Measurements from ENCODE around the gene CRYGA. TPM values are rescaled to one million over a fixed set of nuclear protein-coding genes. Genes with fewer than 3 reads are reported as not detected.
A peak's percentile ranks its signal among the peaks of the same experiment; 100 is the strongest.

The CRYGA gene
- total RNA-seq, 2 donors from 2014 or later: not detected

DNA sequence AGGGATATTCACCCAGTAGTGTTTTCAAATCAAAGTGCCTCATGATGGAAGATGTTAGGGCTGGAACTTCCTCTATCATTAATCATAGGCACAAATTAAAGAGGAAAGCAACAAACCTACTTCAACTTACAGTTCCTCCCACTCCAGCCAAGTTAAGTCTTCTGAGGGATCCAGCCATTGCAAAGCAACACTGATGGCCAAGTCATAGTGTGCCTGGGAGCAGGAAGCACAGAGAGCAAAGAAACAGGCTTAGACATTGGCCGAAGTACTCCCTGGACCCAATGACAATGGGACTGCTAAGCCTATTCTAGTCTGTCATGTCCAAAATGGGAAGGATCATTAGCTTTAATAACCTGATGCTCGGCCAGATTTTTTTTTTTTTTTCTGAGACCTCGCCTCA, 19.4 kb upstream of the CRYGA start:
- peaks cover 9% of the 10 kb centered on the region for H3K27me3 Mint-ChIP-seq

DNA sequence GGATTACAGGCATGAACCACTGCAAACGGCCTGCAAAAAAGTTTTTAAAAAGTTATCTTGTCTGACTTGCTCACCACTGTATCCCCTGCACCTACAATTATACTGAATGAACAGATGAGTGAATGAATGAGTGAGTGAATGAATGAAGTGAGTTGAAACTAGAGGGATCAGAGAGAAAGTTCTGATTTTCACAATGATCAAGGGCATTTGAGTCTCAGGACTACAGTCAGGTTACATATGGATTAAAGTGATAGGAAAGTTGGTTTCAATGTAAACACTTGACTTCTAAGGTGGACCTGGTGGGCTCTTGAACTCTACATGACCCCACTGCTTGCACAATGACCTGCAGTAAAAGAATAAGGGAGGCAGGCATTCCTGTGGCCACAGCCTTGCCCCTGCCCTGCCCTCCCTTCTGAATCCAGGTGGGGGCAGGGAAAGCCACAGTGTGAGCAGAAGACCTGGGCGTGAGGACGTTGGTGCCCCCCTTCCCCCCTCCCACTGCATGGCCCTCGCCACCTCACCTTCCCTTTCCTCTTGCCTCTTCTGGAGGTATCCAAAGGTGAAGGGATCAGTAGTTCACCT, 15.7 kb upstream of the CRYGA start:
- Mint-ChIP-seq H3K27ac (no peak overlapping the region), H3K27me3 (peaks cover 8% of the 10 kb centered on the region), H3K4me1 (no peaks in the 10 kb centered on the region), H3K4me3 (no peak overlapping the region), H3K36me3 (ENCODE audit: low read depth) (no peaks in the 10 kb centered on the region), H3K9me3 (no peaks in the 10 kb centered on the region)
- no peak for ATAC-seq (replicated peaks)

More for the DNA sequence above, 19.4 kb upstream of the CRYGA start:
- ATAC-seq (replicated peaks): no peak
- Mint-ChIP-seq H3K36me3 (ENCODE audit: low read depth) (no peaks in the 10 kb centered on the region), H3K9me3 (no peaks in the 10 kb centered on the region), H3K4me1 (no peaks in the 10 kb centered on the region), H3K4me3 (no peak overlapping the region), H3K27ac (no peak overlapping the region)

DNA sequence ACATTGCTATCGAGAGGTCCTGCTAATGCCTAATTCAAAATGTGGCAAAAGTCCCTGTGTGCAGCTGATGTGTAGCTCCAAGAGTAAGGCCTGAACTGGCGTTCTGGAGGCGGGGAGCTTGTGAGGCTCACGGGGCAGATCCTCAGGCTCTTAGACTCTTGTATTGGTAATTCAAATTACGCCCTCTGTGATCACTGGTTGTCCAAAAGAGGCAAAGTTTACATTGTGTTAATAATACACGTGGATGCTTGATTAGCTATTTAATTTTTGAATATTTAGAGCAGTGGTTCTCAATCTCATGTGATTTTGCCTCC, 12.4 kb upstream of the CRYGA start:
- H3K9me3 Mint-ChIP-seq: no peaks in the 10 kb centered on the region
- peaks cover 16% of the 10 kb centered on the region for H3K27me3 Mint-ChIP-seq
- no peaks in the 10 kb centered on the region for H3K36me3 Mint-ChIP-seq (ENCODE audit: low read depth)
- H3K27ac Mint-ChIP-seq: no peak overlapping the region
- H3K4me3 Mint-ChIP-seq: no peak overlapping the region
- no peak for ATAC-seq (replicated peaks)
- H3K4me1 Mint-ChIP-seq: no peaks in the 10 kb centered on the region

DNA sequence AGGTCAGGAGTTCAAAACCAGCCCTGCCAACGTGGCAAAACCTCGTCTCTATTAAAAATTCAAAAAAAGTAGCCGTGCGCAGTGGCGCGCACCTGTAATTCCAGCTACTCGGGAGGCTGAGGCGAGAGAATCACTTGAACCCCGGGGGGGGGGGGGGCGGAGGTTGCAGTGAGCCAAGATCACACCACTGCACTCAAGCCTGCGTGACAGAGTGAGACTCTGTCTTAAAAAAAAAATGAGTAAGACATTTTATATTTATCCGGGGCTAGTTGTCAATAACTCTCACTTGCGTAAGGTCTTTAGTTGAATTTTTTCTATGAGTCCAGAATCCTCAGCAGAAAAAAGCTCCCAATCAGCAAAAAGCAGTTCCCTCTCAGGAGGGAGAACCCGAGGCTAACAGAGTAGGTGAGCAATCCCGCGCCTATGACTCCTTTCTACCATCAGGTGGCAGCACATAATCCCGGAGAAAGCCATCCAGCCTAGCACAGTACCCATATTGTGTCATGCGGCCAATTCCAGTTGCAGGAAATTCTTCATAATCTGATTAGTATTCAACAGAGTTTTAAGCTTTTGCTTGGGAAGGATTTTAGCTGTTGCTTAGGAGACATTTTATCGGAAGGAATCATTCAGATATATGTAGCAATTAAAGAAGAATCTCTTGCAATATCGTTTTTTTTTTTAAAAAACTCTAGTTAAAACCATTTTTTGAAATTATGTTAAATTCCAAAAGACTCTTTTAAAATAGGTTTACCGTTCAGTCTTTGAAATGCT, 11.9 kb upstream of the CRYGA start:
- no peaks in the 10 kb centered on the region for H3K36me3 Mint-ChIP-seq (ENCODE audit: low read depth)
- H3K4me3 Mint-ChIP-seq: no peak overlapping the region
- H3K27me3 Mint-ChIP-seq: peaks cover 17% of the 10 kb centered on the region
- no peaks in the 10 kb centered on the region for H3K9me3 Mint-ChIP-seq
- peak; percentile 97 for ATAC-seq (replicated peaks)
- H3K4me1 Mint-ChIP-seq: no peaks in the 10 kb centered on the region
- no peak overlapping the region for H3K27ac Mint-ChIP-seq

DNA sequence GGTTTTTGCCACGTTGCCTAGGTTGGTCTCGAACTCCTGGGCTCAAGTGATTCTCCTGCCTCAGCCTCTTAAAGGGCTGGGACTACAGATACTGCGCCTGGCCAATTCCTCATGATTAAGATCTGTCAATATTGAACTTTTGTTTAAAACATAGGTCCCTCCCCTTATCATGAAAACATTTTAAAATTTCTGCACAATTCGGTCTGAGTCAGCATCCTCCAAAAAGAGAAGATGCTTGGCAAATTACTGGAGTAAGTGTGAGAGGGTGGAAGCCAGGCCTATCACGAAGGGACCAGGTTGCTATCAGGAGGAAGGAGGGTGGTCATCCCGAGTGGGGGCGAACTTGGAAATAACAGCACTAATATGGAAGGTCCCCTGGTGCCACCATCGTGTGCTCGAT, 10.8 kb upstream of the CRYGA start:
- no peak overlapping the region for H3K4me3 Mint-ChIP-seq
- H3K27me3 Mint-ChIP-seq: peaks cover 22% of the 10 kb centered on the region
- no peak overlapping the region for H3K27ac Mint-ChIP-seq
- no peaks in the 10 kb centered on the region for H3K4me1 Mint-ChIP-seq
- no peaks in the 10 kb centered on the region for H3K9me3 Mint-ChIP-seq
- no peaks in the 10 kb centered on the region for H3K36me3 Mint-ChIP-seq (ENCODE audit: low read depth)
- no peak for ATAC-seq (replicated peaks)

DNA sequence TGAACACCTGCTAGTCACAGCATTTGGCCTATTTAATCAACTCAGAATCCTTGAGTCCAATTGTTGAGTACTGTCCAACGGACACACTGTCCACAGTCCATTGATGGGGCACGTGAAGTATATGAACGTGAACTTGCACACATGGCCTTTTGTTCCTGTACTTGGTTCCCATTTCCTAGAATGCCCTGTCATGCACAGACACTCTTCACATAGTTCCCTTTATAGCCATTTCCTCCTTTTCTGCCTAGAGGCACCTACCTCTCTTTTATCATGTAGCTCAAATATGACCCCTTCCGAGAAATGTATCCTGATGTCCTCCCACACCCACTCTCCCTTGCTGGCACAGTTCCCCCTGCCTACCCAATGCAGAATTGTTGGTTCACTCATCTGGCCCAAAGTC, 8.7 kb upstream of the CRYGA start:
- H3K4me3 Mint-ChIP-seq: no peak overlapping the region
- no peaks in the 10 kb centered on the region for H3K9me3 Mint-ChIP-seq
- ATAC-seq (replicated peaks): no peak
- H3K27ac Mint-ChIP-seq: no peak overlapping the region
- H3K36me3 Mint-ChIP-seq (ENCODE audit: low read depth): no peaks in the 10 kb centered on the region
- H3K27me3 Mint-ChIP-seq: peaks cover 26% of the 10 kb centered on the region
- no peaks in the 10 kb centered on the region for H3K4me1 Mint-ChIP-seq

DNA sequence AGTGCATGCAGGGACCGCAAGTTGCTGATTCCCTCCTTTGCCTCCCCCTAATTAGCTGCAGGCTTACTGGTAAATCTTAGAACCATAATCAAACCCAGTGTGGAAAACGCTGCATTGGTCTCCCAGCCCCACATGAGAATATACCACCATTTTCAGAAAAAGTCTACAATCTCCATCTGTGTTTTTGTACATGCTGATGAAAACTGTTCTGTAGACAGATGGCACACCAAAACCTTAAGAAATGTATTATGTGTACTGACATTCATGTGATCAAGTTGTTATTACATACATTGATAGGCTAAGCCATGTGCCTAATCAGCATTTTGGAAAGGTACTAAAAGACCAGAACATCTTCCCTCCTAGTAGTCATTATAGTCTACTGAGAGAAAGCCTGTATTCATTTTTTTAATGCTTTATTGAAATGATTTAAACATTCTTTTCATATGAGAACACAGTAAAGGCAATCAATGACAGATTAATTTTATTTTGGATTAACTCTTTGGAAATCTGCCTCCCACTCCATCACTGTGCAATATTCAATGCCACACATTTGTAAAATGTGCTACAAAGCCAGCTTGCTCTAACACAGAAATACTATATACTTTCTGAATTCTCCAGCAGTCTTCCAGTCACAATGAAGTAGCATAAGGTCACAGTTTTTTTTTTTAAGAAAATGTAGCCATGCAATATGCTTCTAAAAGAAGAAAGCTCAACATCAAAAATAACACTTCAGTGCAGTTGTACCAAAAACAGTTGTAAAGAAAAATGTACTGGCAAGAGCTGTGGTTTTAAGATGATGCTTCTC, 1.8 kb upstream of the CRYGA start:
- ATAC-seq (replicated peaks): no peak
- no peaks in the 10 kb centered on the region for H3K9me3 Mint-ChIP-seq
- H3K27me3 Mint-ChIP-seq: peaks cover 20% of the 10 kb centered on the region
- H3K4me3 Mint-ChIP-seq: no peak overlapping the region
- H3K4me1 Mint-ChIP-seq: no peaks in the 10 kb centered on the region
- H3K27ac Mint-ChIP-seq: no peak overlapping the region
- H3K36me3 Mint-ChIP-seq (ENCODE audit: low read depth): no peaks in the 10 kb centered on the region

DNA sequence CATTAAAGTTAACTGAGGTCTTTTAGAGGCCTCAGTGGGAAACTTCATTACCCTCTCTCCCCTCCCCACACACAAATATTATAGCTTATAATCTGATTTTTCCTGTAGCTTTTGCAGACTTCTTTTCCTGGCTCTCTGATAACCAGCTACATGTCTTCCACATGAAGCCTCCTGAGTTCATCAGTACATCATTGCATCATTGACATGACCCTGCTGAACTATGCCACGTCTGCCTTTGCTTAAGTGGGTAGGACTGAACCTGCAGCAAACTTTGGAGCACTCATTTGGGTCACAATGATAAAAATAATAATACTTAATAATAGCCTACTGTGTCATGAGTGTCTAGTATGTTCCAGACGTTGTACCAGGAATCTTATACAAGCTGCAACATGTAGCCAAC, 7.0 kb downstream of the CRYGA start:
- Mint-ChIP-seq H3K4me3 (no peak overlapping the region), H3K4me1 (no peaks in the 10 kb centered on the region), H3K36me3 (ENCODE audit: low read depth) (no peaks in the 10 kb centered on the region), H3K27ac (no peak overlapping the region), H3K9me3 (no peaks in the 10 kb centered on the region), H3K27me3 (peaks cover 4% of the 10 kb centered on the region)
- ATAC-seq (replicated peaks): no peak

DNA sequence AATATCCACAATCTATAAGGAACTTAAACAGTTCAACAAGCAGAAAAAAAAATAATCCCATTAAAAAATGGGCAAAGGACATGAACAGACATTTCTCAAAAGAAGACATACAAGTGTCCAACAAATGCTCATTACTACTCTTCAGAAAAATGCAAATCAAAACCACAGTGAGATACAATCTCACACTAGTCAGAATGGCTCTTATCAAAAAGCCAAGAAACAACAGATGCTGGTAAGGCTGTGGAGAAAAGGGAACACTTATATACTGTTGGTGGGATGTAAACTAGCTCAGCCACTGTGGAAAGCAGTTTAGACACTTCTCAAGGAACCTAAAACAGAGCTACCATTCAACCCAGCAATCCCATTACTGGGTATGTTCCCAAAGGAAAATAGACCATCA, 10.2 kb downstream of the CRYGA start:
- Mint-ChIP-seq H3K27me3 (no peaks in the 10 kb centered on the region), H3K27ac (no peak overlapping the region), H3K36me3 (ENCODE audit: low read depth) (no peaks in the 10 kb centered on the region), H3K9me3 (peaks cover 4% of the 10 kb centered on the region), H3K4me1 (no peaks in the 10 kb centered on the region), H3K4me3 (no peak overlapping the region)
- ATAC-seq (replicated peaks): no peak

DNA sequence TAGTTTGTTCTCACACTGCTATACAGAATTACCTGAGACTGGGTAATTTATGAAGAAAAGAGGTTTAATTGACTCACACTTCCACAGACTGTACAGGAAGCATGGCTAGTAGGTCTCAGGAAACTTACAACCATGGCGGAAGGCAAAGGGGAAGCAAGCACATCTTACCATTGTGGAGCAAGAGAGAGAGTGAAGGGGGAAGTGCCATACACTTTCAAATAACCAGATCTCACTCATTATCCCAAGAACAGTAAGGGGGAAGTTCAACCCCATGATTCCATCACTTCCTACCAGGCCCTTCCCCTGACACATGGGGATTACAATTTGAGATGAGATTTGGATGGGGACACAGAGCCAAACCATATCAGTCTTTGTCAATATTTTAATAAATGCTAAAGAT, 12.4 kb downstream of the CRYGA start:
- peaks cover 4% of the 10 kb centered on the region for H3K27me3 Mint-ChIP-seq
- H3K9me3 Mint-ChIP-seq: peaks cover 4% of the 10 kb centered on the region
- no peak for ATAC-seq (replicated peaks)
- H3K27ac Mint-ChIP-seq: no peak overlapping the region
- H3K36me3 Mint-ChIP-seq (ENCODE audit: low read depth): no peaks in the 10 kb centered on the region
- no peaks in the 10 kb centered on the region for H3K4me1 Mint-ChIP-seq
- H3K4me3 Mint-ChIP-seq: no peak overlapping the region

DNA sequence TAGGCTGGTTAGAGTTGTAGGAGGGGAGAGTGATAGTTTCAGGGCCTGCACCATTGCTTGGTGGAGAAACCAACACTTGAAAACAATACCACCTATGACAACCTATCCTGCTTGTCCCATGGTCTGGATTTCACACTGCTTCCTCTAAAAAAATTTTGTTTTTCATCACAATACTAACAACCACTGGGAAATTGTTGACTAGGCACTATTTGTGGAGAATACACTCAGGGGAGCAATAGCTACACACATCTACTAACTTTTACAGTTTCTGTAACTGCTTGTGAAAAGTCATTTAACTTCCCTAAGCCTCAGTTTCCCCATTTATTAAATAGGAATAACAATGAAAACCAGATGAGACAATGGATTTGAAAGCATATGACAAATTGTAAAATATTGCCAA, 13.3 kb downstream of the CRYGA start:
- ATAC-seq (replicated peaks): no peak
- Mint-ChIP-seq H3K36me3 (ENCODE audit: low read depth) (no peaks in the 10 kb centered on the region), H3K9me3 (peaks cover 4% of the 10 kb centered on the region), H3K4me3 (no peak overlapping the region), H3K4me1 (no peaks in the 10 kb centered on the region), H3K27me3 (peaks cover 4% of the 10 kb centered on the region), H3K27ac (no peak overlapping the region)

DNA sequence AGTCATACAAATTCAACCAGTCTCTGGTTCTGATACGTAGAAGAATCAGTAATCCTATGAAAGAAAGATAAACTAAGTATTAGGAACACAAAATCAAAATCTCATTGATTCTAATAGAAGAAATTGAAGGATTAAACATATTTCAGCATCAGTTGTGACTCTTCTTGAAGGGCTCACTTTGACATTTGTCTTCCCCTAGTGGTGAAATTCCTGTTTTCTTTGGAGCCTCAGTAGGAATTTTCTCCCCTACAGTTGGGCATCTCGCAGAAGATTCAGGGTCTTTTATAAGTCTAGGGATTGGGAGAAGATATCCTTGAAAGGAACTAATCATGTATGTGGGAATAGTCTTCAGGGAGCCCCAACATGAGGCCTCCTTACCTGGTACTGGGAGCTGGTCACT, 14.6 kb downstream of the CRYGA start:
- H3K4me3 Mint-ChIP-seq: no peak overlapping the region
- peaks cover 4% of the 10 kb centered on the region for H3K9me3 Mint-ChIP-seq
- no peaks in the 10 kb centered on the region for H3K36me3 Mint-ChIP-seq (ENCODE audit: low read depth)
- H3K27me3 Mint-ChIP-seq: peaks cover 4% of the 10 kb centered on the region
- no peak overlapping the region for H3K27ac Mint-ChIP-seq
- no peaks in the 10 kb centered on the region for H3K4me1 Mint-ChIP-seq
- no peak for ATAC-seq (replicated peaks)

DNA sequence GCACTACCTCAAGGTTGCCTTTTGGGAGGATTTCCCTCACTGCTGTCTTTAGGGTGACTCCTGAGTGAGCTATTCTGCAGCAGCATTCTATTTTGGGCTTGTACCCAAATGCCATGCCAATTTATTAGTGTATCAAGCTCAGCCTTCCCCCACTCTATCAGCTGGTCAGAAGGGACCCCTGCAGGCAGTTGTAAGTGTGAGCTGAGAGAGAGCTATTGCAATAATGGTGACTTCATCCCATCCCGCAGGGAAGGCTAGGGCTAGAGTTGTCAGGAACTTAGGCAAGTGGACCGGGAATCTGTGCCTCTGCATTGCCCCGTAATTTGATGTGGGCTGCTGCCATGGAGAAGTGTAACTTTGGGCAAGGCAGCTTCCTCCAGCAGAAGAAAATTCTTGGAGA, 15.6 kb downstream of the CRYGA start:
- no peak for ATAC-seq (replicated peaks)

DNA sequence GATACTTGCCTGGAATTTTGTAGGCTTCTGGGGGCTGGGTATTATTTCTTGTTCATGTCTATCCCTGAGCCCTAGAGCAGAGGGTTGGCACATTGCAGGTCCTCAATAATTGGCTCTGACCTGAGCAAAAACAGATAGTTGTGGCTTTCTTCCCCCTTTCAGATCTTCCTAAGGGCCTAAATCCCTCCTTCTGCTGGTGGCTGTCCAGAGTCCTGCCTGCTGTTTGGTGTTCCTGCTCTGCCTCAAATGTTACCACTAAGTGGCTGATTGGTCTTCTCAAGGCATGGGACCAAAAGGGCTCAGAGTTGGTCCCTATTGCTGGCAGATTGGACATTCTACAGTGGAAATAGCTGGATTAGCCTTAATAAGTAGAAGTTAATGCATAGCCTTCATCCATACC, 16.4 kb downstream of the CRYGA start:
- no peak for ATAC-seq (replicated peaks)
- no peaks in the 10 kb centered on the region for H3K36me3 Mint-ChIP-seq (ENCODE audit: low read depth)
- no peak overlapping the region for H3K27ac Mint-ChIP-seq
- peaks cover 4% of the 10 kb centered on the region for H3K9me3 Mint-ChIP-seq
- peaks cover 4% of the 10 kb centered on the region for H3K27me3 Mint-ChIP-seq
- no peak overlapping the region for H3K4me3 Mint-ChIP-seq
- no peaks in the 10 kb centered on the region for H3K4me1 Mint-ChIP-seq

More for the DNA sequence above, 15.6 kb downstream of the CRYGA start:
- H3K4me1 Mint-ChIP-seq: no peaks in the 10 kb centered on the region
- peaks cover 4% of the 10 kb centered on the region for H3K27me3 Mint-ChIP-seq
- H3K27ac Mint-ChIP-seq: no peak overlapping the region
- peaks cover 4% of the 10 kb centered on the region for H3K9me3 Mint-ChIP-seq
- H3K36me3 Mint-ChIP-seq (ENCODE audit: low read depth): no peaks in the 10 kb centered on the region
- H3K4me3 Mint-ChIP-seq: no peak overlapping the region

DNA sequence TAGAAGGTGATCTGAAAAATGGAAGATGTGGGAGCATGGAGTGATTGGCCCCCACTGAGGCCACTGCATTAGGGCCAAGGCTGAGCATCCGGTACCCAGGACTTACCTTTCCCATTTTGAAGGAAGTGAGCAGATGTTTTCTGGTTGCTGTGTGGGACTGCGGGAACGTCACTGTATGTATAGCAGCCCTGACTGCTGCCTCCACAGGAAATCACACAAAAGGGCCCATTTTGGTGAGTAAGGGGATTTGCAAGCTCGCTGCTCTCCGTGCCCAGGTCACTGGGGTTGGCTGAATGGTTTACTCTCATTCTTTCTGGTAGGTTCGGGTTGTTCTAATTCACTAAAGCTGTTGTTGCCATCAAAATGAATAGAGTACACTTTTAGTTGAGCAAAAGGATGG, 17.4 kb downstream of the CRYGA start, which contains the start of gene CRYGB:
TSS of gene CRYGB (minus strand) at position 153 of the 400 bp plus-strand sequence. CDS start at position 115, 38 bp downstream.
- H3K4me1 Mint-ChIP-seq: no peaks in the 10 kb centered on the region
- no peak within 1 kb of the TSS for H3K27ac Mint-ChIP-seq
- H3K4me3 Mint-ChIP-seq: no peak within 1 kb of the TSS
- peaks cover 4% of the 10 kb centered on the region for H3K9me3 Mint-ChIP-seq
- H3K36me3 Mint-ChIP-seq (ENCODE audit: low read depth): no peaks in the 10 kb centered on the region
- ATAC-seq (replicated peaks): no peak
- peaks cover 4% of the 10 kb centered on the region for H3K27me3 Mint-ChIP-seq
